Activated gamma-delta T cell treated with anti-CD3 and anti-CD28 coated beads, Interleukin-2, amount 50 U/mL, for 16 hours (primary cell): ENCODE results near the gene TRAPPC5.
A peak's percentile ranks its signal among the peaks of the same experiment; 100 is the strongest.
"Not testable (repeated sequence)": the region's sequence is repeated elsewhere in the genome, so short reads cannot be mapped to it uniquely, and the experiment has no call there.

Source experiments
- DNase-seq: peaks from one replicate; pipeline ENCODE4 v3.0.0-alpha.2; 2020; ENCODE audit warnings: low read depth

TRAPPC5 gene

GRCh38 chr19:7680606-7681339 lies at the start of gene TRAPPC5:
Gene TRAPPC5, plus strand, starts transcription at chr19:7680833. Its CDS starts 1,421 bp downstream, at chr19:7682254.
- DNase-seq, result peak; percentile 75

GRCh38 chr19:7631577-7631976 lies 49.1 kb upstream of the TRAPPC5 start:
- DNase-seq, result no peak

GRCh38 chr19:7632340-7633203 lies 48.1 kb upstream of the TRAPPC5 start:
- DNase-seq, result no peak

- DNase-seq, result no peak
Measured at GRCh38 chr19:7633698-7634097, 46.9 kb upstream of the TRAPPC5 start, which contains the start of gene PCP2. Gene PCP2, minus strand, starts transcription at chr19:7633719. Its CDS starts 262 bp downstream, at chr19:7633457.

GRCh38 chr19:7635670-7636069 lies 45.0 kb upstream of the TRAPPC5 start:
- DNase-seq, result no peak

GRCh38 chr19:7636317-7636690 lies 44.3 kb upstream of the TRAPPC5 start:
- no peak for DNase-seq

GRCh38 chr19:7636691-7637373 lies 43.8 kb upstream of the TRAPPC5 start, which contains the start of gene STXBP2:
Gene STXBP2, plus strand, starts transcription at chr19:7637110. Its CDS starts 40 bp downstream, at chr19:7637150.
- DNase-seq, result peak; percentile 92

GRCh38 chr19:7637374-7638256 lies 43.0 kb upstream of the TRAPPC5 start:
- no peak for DNase-seq

GRCh38 chr19:7638802-7639465 lies 41.7 kb upstream of the TRAPPC5 start:
- no peak for DNase-seq

GRCh38 chr19:7639863-7640348 lies 40.7 kb upstream of the TRAPPC5 start:
- DNase-seq, result no peak

- no peak for DNase-seq
Measured at GRCh38 chr19:7640803-7641202, 39.8 kb upstream of the TRAPPC5 start.

- DNase-seq, result no peak
Measured at GRCh38 chr19:7641290-7642276, 39.0 kb upstream of the TRAPPC5 start.

GRCh38 chr19:7642295-7643030 lies 38.2 kb upstream of the TRAPPC5 start:
- no peak for DNase-seq

- DNase-seq, result no peak
Measured at GRCh38 chr19:7643031-7643415, 37.6 kb upstream of the TRAPPC5 start.

- DNase-seq, result not testable (repeated sequence)
Measured at GRCh38 chr19:7643629-7644549, 36.7 kb upstream of the TRAPPC5 start.

- no peak for DNase-seq
Measured at GRCh38 chr19:7644550-7644877, 36.1 kb upstream of the TRAPPC5 start.

GRCh38 chr19:7645163-7645562 lies 35.5 kb upstream of the TRAPPC5 start:
- no peak for DNase-seq
